Epithelial cell of alveolus of lung (primary cell): ENCODE results near the gene CCNG2. TPM values are rescaled to one million over a fixed set of nuclear protein-coding genes. Genes with fewer than 3 reads are reported as not detected.

Experiments used
- total RNA-seq: library from RNA; depleted of rRNA; stranded (reverse); fragments of >200 nt; gene quantifications from 2 replicates; pipeline ENCODE4 v1.2.1, GENCODE V29; 2015

CCNG2 gene, protein sequence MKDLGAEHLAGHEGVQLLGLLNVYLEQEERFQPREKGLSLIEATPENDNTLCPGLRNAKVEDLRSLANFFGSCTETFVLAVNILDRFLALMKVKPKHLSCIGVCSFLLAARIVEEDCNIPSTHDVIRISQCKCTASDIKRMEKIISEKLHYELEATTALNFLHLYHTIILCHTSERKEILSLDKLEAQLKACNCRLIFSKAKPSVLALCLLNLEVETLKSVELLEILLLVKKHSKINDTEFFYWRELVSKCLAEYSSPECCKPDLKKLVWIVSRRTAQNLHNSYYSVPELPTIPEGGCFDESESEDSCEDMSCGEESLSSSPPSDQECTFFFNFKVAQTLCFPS
- total RNA-seq = 12.2 and 29.2 TPM in 2 replicates

DNA sequence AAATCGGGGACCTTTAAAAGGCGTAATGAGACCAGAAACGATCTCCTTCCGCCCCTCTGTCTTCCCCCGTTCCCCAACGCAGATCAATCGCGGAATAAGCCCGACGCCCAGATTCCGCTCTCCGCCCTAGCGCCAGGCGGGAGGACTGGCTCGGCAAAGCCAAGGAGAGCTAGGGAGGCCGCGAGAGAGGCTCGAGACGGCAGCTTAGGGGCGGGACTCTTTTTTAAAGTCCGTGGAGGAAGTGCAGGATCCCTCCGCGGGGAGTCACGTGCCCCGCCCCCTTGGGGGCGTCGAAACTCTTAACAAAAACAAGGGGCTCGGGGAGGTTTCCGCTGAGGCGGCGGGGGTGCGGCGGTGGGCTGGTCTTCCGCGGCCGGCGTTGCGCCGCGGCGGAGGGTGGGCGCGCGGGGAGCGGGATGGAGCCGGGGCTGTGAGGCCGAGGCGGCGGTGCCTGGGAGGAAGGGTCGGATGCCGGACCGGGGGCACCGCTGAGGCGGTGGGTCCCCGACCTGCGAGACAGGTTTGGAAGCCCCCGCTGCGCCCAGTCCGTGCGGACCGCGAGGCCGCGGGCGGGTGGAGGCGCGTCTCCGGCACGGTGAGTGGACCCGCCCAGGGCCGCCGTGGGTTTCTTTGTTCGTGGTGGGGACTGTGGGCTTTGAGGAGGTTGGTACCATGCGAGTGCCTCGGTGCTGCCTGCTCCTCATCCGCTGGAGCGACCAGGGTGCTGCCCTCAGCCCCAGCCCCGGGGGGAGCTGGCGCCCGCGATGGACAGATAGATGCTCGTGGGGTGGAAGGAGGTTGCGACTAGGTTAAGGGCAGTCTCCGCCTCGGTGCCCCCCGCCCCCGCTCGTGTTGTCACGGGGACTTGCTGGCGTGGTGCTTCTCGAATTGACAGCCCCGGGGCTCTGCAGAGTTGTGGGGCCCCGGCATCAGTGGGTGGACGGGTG lies at the start of gene CCNG2:
CCNG2 (plus strand) TSS at position 296 of the 947 bp plus-strand sequence. CDS start 1,326 bp downstream, outside the sequence.

Other genes with a start within 250 kb of the CCNG2 start
- gene SEPTIN11, start 207.5 kb upstream of the CCNG2 start, total RNA-seq = 105 and 236 TPM in 2 replicates
- 201 and 350 TPM in 2 replicates for gene CCNI, start 81.2 kb upstream of the CCNG2 start, total RNA-seq